Activated T-helper 2 cell treated with anti-CD3 and anti-CD28 coated beads, Interferon-gamma antibody, Interleukin-2, Interleukin-4, amounts not matched to agents 10 μg/mL and 5 μg/mL and 100 μg/mL, durations not matched to agents 14 hours and 24 hours and 36 hours (primary cell): ENCODE results near the gene RRP9. TPM values are rescaled to one million over a fixed set of nuclear protein-coding genes. Genes with fewer than 3 reads are reported as not detected.

Experiments
- DNase-seq: peaks from one replicate; pipeline ENCODE4 v3.0.0; 2021; ENCODE audit warnings: low spot score
- H3K27ac Mint-ChIP-seq: one replicate; pipeline ENCODE4 v1.8.0; 2021; ENCODE audit warnings: mixed read lengths
- H3K27me3 Mint-ChIP-seq: one replicate; pipeline ENCODE4 v1.8.0; 2021; ENCODE audit warnings: low read depth, mixed read lengths
- H3K36me3 Mint-ChIP-seq: one replicate; pipeline ENCODE4 v1.8.0; 2021; ENCODE audit warnings: low read depth, mixed read lengths
- H3K4me1 Mint-ChIP-seq: one replicate; pipeline ENCODE4 v1.8.0; 2021; ENCODE audit warnings: low read depth, mixed read lengths
- H3K4me3 Mint-ChIP-seq: one replicate; pipeline ENCODE4 v1.8.0; 2021; ENCODE audit warnings: low read depth, mild to moderate bottlenecking, moderate library complexity, mixed read lengths
- H3K9me3 Mint-ChIP-seq: one replicate; pipeline ENCODE4 v1.8.0; 2021; ENCODE audit warnings: mixed read lengths
- intact Hi-C: fragments of 100-400 bp; cut with micrococcal nuclease; formaldehyde crosslinking; loops from one replicate; pipeline ENCODE4 v1.15.1; 2023
- total RNA-seq: library from RNA; stranded (reverse); gene quantifications from 2 replicates; pipeline ENCODE4 v1.2.3, GENCODE V29; 2022

RRP9 gene
- total RNA-seq, 1 donor from 2014 or later: 57.5 TPM

GRCh38 chr3:51946796-51947195 is 5.1 kb upstream of the RRP9 start:
- intact Hi-C loops: no loop called here
- H3K27ac Mint-ChIP-seq: no peak overlapping the region
- H3K36me3 Mint-ChIP-seq: no peaks in the 10 kb centered on the region
- no peak overlapping the region for H3K4me3 Mint-ChIP-seq
- no peaks in the 10 kb centered on the region for H3K9me3 Mint-ChIP-seq
- no peaks in the 10 kb centered on the region for H3K27me3 Mint-ChIP-seq
- no peak for DNase-seq
- H3K4me1 Mint-ChIP-seq: peaks cover 5% of the 10 kb centered on the region

DNA sequence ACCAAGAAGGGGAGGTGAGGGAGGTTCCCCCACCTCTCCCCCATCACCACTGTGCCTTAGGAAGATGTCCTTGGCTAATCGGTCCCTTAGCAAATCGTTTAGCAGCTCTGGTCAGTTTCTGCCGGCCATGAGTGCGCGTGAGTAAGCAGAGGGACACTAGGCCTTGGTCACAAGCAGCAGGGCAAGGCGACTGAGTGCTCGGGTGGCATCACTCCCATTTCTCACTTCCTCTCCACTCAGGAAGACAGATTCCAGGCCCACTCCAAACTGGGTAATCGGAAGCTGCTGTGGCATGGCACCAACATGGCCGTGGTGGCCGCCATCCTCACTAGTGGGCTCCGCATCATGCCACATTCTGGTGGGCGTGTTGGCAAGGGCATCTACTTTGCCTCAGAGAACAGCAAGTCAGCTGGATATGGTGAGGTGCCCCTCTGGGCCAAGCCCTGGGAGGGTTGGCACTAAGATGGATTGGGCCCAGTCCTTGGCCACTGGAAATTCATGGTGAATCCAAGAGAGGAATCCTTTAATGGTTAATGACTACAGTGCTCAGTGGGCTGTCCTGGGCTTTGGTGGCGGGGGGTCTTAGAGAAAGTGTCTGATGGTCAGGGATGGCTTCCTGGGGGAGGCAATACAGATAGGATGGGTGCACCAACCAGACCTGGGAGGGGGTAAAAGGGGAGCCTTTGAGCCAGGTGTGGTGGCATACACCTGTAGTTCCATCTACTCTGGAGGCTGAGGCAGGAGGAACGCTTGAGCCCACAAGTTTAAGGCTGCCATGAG is 4.4 kb upstream of the RRP9 start:
- peaks cover 6% of the 10 kb centered on the region for H3K4me1 Mint-ChIP-seq
- no peaks in the 10 kb centered on the region for H3K9me3 Mint-ChIP-seq
- intact Hi-C loops: no loop called here

DNA sequence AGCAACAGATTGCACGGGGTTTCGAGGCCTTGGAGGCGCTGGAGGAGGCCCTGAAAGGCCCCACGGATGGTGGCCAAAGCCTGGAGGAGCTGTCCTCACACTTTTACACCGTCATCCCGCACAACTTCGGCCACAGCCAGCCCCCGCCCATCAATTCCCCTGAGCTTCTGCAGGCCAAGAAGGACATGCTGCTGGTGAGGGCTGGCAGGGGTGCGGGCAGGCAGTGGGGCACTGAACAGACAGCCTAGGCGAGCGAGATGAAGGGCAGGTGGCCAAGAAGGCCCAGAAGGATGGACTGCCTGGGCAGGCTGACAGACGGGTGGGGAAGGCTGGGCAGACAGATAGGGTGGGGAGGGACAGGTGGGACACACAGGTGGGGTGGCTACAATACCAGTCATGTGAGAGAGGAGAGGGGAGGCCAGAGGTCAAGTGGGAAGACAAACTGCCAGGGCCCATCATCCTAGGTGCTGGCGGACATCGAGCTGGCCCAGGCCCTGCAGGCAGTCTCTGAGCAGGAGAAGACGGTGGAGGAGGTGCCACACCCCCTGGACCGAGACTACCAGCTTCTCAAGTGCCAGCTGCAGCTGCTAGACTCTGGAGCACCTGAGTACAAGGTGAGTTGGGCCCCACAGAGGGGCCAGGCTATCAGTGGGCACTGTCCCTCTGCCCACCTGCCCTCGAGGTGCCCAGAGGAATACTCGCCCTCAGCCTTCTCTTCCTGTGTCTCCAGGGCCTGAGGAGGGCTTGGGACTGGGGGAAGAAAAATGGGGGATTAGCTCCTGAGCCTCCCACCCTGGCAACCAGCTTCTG is 3.5 kb upstream of the RRP9 start:
- Mint-ChIP-seq H3K27me3 (no peaks in the 10 kb centered on the region), H3K4me1 (peaks cover 14% of the 10 kb centered on the region), H3K4me3 (no peak overlapping the region), H3K9me3 (no peaks in the 10 kb centered on the region), H3K27ac (no peak overlapping the region), H3K36me3 (peaks cover 10% of the 10 kb centered on the region)
- no peak for DNase-seq
- intact Hi-C loops: no loop called here

More for the DNA sequence above, 4.4 kb upstream of the RRP9 start:
- H3K4me3 Mint-ChIP-seq: no peak overlapping the region
- no peaks in the 10 kb centered on the region for H3K27me3 Mint-ChIP-seq
- H3K27ac Mint-ChIP-seq: no peak overlapping the region
- no peak for DNase-seq
- peaks cover 1% of the 10 kb centered on the region for H3K36me3 Mint-ChIP-seq

- no peaks in the 10 kb centered on the region for H3K27me3 Mint-ChIP-seq
- H3K4me3 Mint-ChIP-seq: no peak overlapping the region
- peaks cover 15% of the 10 kb centered on the region for H3K36me3 Mint-ChIP-seq
- H3K4me1 Mint-ChIP-seq: peaks cover 14% of the 10 kb centered on the region
- DNase-seq: no peak
- H3K27ac Mint-ChIP-seq: no peak overlapping the region
- H3K9me3 Mint-ChIP-seq: no peaks in the 10 kb centered on the region
- intact Hi-C loops: loop anchor here (5.0 kb wide), 2 partner anchors 208 to 1377 kb away; partner anchors contain the start of genes C3orf18, HEMK1 and POC1A
Measured at GRCh38 chr3:51944451-51945021, 2.8 kb upstream of the RRP9 start.

GRCh38 chr3:51943451-51944391 is 2.0 kb upstream of the RRP9 start:
- no peak overlapping the region for H3K4me3 Mint-ChIP-seq
- H3K9me3 Mint-ChIP-seq: no peaks in the 10 kb centered on the region
- H3K27me3 Mint-ChIP-seq: no peaks in the 10 kb centered on the region
- intact Hi-C loops: loop anchor here (2.0 to 5.0 kb wide), 3 partner anchors 51 to 1376 kb away; partner anchors contain the start of genes C3orf18, HEMK1, POC1A and RPL29
- H3K4me1 Mint-ChIP-seq: peaks cover 19% of the 10 kb centered on the region
- H3K36me3 Mint-ChIP-seq: peaks cover 20% of the 10 kb centered on the region
- no peak for DNase-seq
- H3K27ac Mint-ChIP-seq: peak overlapping the region; percentile 67

GRCh38 chr3:51942603-51943450 is 1.1 kb upstream of the RRP9 start:
- H3K4me1 Mint-ChIP-seq: peaks cover 22% of the 10 kb centered on the region

GRCh38 chr3:51941463-51941797 is 274 bp downstream of the RRP9 start:
- no peak for DNase-seq
- intact Hi-C loops: loop anchor here (1.0 to 5.0 kb wide), 4 partner anchors 116 to 1374 kb away; partner anchors contain the start of genes C3orf18, HEMK1, POC1A and TEX264
- peaks cover 22% of the 10 kb centered on the region for H3K4me1 Mint-ChIP-seq
- peaks cover 41% of the 10 kb centered on the region for H3K36me3 Mint-ChIP-seq
- peak overlapping the region; percentile 76 for H3K4me3 Mint-ChIP-seq
- H3K27me3 Mint-ChIP-seq: no peaks in the 10 kb centered on the region
- peak overlapping the region; percentile 68 for H3K27ac Mint-ChIP-seq
- no peaks in the 10 kb centered on the region for H3K9me3 Mint-ChIP-seq

More at GRCh38 chr3:51942603-51943450, 1.1 kb upstream of the RRP9 start:
- Mint-ChIP-seq H3K4me3 (peak overlapping the region; percentile 76), H3K27ac (peak overlapping the region; percentile 86), H3K9me3 (no peaks in the 10 kb centered on the region), H3K36me3 (peaks cover 28% of the 10 kb centered on the region), H3K27me3 (no peaks in the 10 kb centered on the region)
- peak; percentile 59 for DNase-seq
- intact Hi-C loops: loop anchor here (1.0 to 5.0 kb wide), 6 partner anchors 31 to 1376 kb away; partner anchors contain the start of genes ABHD14B, ACY1, C3orf18 and HEMK1

GRCh38 chr3:51940648-51941462 is 849 bp downstream of the RRP9 start:
- Mint-ChIP-seq H3K4me3 (peak overlapping the region; percentile 76), H3K9me3 (no peaks in the 10 kb centered on the region), H3K4me1 (peaks cover 22% of the 10 kb centered on the region), H3K36me3 (peaks cover 45% of the 10 kb centered on the region), H3K27me3 (no peaks in the 10 kb centered on the region), H3K27ac (peak overlapping the region; percentile 68)
- DNase-seq: no peak
- intact Hi-C loops: loop anchor here (1.0 to 5.0 kb wide), 4 partner anchors 116 to 1374 kb away; partner anchors contain the start of genes C3orf18, HEMK1, POC1A and TEX264

DNA sequence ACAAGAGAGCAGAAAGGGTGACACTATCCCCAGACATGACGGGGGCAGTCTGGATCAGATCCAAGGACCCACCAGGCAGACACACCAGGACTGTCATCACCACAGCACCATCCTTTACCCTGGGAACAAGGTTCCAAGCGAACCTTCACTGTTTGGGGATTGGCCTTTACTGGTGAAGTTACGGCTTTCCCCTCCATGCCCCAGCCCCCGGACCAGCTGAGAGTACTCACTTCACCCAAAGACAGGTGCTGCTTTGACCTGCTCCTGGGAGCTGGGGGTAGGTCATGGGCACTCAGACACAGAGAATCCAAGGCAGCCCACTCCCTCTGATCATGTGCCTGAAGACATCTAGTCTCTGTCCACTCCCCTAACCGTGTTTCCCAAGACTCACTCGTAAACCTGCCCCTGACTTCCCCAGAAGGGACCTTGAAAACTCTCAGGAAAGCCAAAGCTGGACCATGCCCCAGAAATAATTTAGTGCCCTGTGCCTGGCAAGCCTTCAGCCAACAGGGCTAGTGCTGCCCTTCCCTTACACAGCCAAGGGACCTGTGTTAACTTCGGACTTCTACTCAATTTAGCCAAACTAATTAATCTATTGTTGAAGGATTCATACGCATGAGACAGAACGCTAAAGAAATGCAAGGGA is 2.8 kb downstream of the RRP9 start:
- Mint-ChIP-seq H3K4me1 (peaks cover 22% of the 10 kb centered on the region), H3K9me3 (no peaks in the 10 kb centered on the region), H3K27me3 (no peaks in the 10 kb centered on the region), H3K36me3 (peaks cover 62% of the 10 kb centered on the region), H3K4me3 (peak overlapping the region; percentile 43), H3K27ac (no peak overlapping the region)
- no peak for DNase-seq
- intact Hi-C loops: no loop called here

DNA sequence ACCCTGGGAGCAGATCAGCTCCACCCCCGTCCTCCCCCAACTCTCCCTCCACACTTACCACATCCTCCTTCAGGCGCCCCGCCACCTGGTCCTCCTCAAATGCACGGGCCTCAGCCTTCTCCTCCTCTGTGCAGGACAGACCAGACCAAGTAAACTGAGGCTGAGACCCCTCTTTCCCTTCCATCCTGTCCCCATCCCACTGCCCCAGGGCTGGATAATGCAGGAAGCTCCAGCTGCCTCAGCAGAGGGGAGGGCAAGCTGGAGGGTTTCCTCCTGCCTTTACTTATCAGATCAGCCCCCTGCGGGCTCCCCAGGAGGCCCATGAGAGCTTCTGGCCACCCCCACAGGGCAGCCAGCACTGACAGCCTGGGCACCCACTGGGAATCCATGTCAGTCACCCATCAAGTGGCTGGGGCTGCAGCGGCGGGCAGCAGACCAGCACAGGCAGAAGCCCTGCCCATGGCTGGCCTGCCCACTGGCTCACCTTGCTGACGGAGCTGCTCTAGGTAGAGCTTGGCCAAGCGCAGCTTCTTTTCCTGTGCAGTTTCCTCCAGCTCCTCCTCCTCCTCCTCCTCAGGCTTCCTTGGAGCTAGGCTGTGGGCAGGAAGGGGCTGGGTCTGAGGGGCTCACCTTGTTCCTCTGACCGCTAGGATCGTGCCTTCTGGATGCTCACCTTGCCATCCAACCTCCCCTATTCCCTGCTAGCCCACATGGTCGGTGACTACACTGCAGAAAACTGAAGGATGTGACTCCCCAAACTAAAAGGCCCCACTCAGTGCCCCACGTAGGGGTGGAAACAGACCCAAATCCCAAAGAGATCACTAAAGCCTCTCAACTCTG is 3.9 kb downstream of the RRP9 start:
- Mint-ChIP-seq H3K4me1 (peaks cover 19% of the 10 kb centered on the region), H3K9me3 (no peaks in the 10 kb centered on the region), H3K36me3 (peaks cover 70% of the 10 kb centered on the region), H3K27ac (no peak overlapping the region), H3K27me3 (no peaks in the 10 kb centered on the region), H3K4me3 (no peak overlapping the region)
- DNase-seq: no peak
- intact Hi-C loops: no loop called here
